K562 (cell line): ENCODE measurements around the gene ATP6V1G1. TPM values are rescaled to one million over a fixed set of nuclear protein-coding genes. Genes with fewer than 3 reads are reported as not detected.

Experiments
- ARID1B ChIP-seq: fragments of 450-650 bp; IDR thresholded peaks from 2 replicates; pipeline ENCODE4 v1.6.1; 2016; ENCODE audit warnings: antibody characterized with exemption, mild to moderate bottlenecking, inconsistent platforms
- ARID2 ChIP-seq: fragments of 450-650 bp; IDR thresholded peaks from 2 replicates; pipeline ENCODE4 v1.6.1; 2017; ENCODE audit warnings: antibody characterized with exemption, mild to moderate bottlenecking
- BRCA1 ChIP-seq, 2 experiments: fragments of 450-650 bp in 1 of 2; sonication (generic) in 1 of 2; formaldehyde crosslinking in 1 of 2; IDR thresholded peaks; 2 replicates each; pipeline versions ENCODE4 v1.5.0 to v1.6.1; 2017 to 2020; ENCODE audit warnings: mild to moderate bottlenecking in 1 of 2, missing genetic modification reagents in 1 of 2
- CHCHD3 ChIP-seq: fragments of 250-450 bp; sonication (Bioruptor Pico); IDR thresholded peaks from 2 replicates; pipeline ENCODE4 v2.1.2; 2022; ENCODE audit warnings: mild to moderate bottlenecking
- FIP1L1 ChIP-seq: fragments of 200-400 bp; formaldehyde crosslinking; IDR thresholded peaks from 2 replicates; pipeline ENCODE4 v1.6.1; 2018; ENCODE audit warnings: mild to moderate bottlenecking, low read depth, low read length; ENCODE audit not compliant: poor library complexity, severe bottlenecking
- FOSL1 ChIP-seq: fragments of 200-800 bp; sonication (Bioruptor generic); conservative IDR thresholded peaks from 2 replicates; pipeline ENCODE4 v1.6.1; 2016; ENCODE audit warnings: missing genetic modification characterization, missing compliant biosample characterization
- GATAD2B ChIP-seq: fragments of 450-650 bp; IDR thresholded peaks from 2 replicates; pipeline ENCODE4 v1.6.1; 2017; ENCODE audit warnings: mild to moderate bottlenecking, borderline replicate concordance
- GTF2E2 ChIP-seq: fragments of 200-800 bp; sonication (Bioruptor generic); IDR thresholded peaks from 2 replicates; pipeline ENCODE4 v1.6.1; 2016; ENCODE audit warnings: missing genetic modification characterization, missing compliant biosample characterization
- HSF4 ChIP-seq: fragments of 250-450 bp; sonication (Bioruptor Pico); IDR thresholded peaks from 2 replicates; pipeline ENCODE4 v2.1.2; 2022; ENCODE audit warnings: mild to moderate bottlenecking, moderate library complexity, borderline replicate concordance
- KDM1A ChIP-seq, 2 experiments: fragments of 450-650 bp; IDR thresholded peaks; 2 replicates each; pipeline ENCODE4 v1.6.1; 2016; ENCODE audit warnings: mild to moderate bottlenecking in 2 of 2
- KLF16 ChIP-seq: IDR thresholded peaks from 2 replicates; pipeline ENCODE4 v1.6.1; 2016; ENCODE audit warnings: antibody characterized with exemption
- MTA2 ChIP-seq: fragments of 450-650 bp; IDR thresholded peaks from 2 replicates; pipeline ENCODE4 v1.6.1; 2016; ENCODE audit warnings: low read depth
- RBBP5 ChIP-seq: fragments of 200-600 bp; sonication (generic); IDR thresholded peaks from 2 replicates; pipeline ENCODE4 v1.6.1; 2012; ENCODE audit warnings: borderline replicate concordance, mild to moderate bottlenecking, low read length, control low read depth, inconsistent platforms; ENCODE audit not compliant: insufficient read depth, poor library complexity, severe bottlenecking
- RBM22 ChIP-seq: fragments of 200-400 bp; formaldehyde crosslinking; IDR thresholded peaks from 2 replicates; pipeline ENCODE4 v1.6.1; 2018; ENCODE audit warnings: low read length, low read depth; ENCODE audit not compliant: poor library complexity, severe bottlenecking
- SIRT6 ChIP-seq: IDR thresholded peaks from one replicate; pipeline ENCODE4 v1.6.1; 2012; ENCODE audit warnings: low read depth, mild to moderate bottlenecking, control low read depth, inconsistent platforms, low read length, moderate library complexity
- STAG1 ChIP-seq: sonication (generic); formaldehyde crosslinking; IDR thresholded peaks from 2 replicates; pipeline ENCODE4 v1.5.0; 2020; ENCODE audit warnings: missing genetic modification reagents, borderline replicate concordance
- TCF7L2 ChIP-seq: fragments of 150-350 bp; IDR thresholded peaks from 2 replicates; pipeline ENCODE4 v1.6.1; 2016; ENCODE audit warnings: low read depth, mild to moderate bottlenecking, low read length, moderate library complexity
- TCFL5 ChIP-seq: fragments of 250-450 bp; sonication (Bioruptor Pico); conservative IDR thresholded peaks from 2 replicates; pipeline ENCODE4 v1.6.1; 2021; ENCODE audit warnings: mild to moderate bottlenecking, moderate library complexity, matching md5 sums
- TFAP4 ChIP-seq: sonication (generic); formaldehyde crosslinking; IDR thresholded peaks from 2 replicates; pipeline ENCODE4 v1.8.0; 2022; ENCODE audit warnings: missing genetic modification reagents, mild to moderate bottlenecking, moderate library complexity, borderline replicate concordance
- TFE3 ChIP-seq: fragments of 450-650 bp; formaldehyde crosslinking; IDR thresholded peaks from 2 replicates; pipeline ENCODE4 v1.4.0; 2020; ENCODE audit warnings: mild to moderate bottlenecking, mixed read lengths
- XRCC5 ChIP-seq: fragments of 200-400 bp; formaldehyde crosslinking; IDR thresholded peaks from 2 replicates; pipeline ENCODE4 v1.6.1; 2017; ENCODE audit warnings: low read depth, mild to moderate bottlenecking, low read length
- ZBTB9 ChIP-seq: fragments of 450-650 bp; formaldehyde crosslinking; IDR thresholded peaks from 2 replicates; pipeline ENCODE4 v1.4.0; 2020; ENCODE audit warnings: mild to moderate bottlenecking, moderate library complexity
- ZKSCAN3 ChIP-seq: fragments of 250-450 bp; sonication (Bioruptor Pico); IDR thresholded peaks from 2 replicates; pipeline ENCODE4 v1.4.0; 2020
- ZNF280A ChIP-seq: fragments of 450-650 bp; IDR thresholded peaks from 2 replicates; pipeline ENCODE4 v1.6.1; 2018; ENCODE audit warnings: mild to moderate bottlenecking, low read depth; ENCODE audit not compliant: partially characterized antibody
- polyA plus RNA-seq, 8 experiments: library from polyadenylated mRNA; depleted of rRNA in 4 of 8; stranded (reverse) in 5 of 8; unstranded in 3 of 8; fragments of >200 nt; fragmentation: Nextera tagmentation in 2 of 8; fragmentation: Illumina TruSeq in 1 of 8; extraction: Ambion mirVana in 2 of 8; extraction: Trizol in 1 of 8; gene quantifications; 2 replicates each; pipeline versions ENCODE4 v1.2.1 to v1.2.3, GENCODE V29; 2011 to 2014; ENCODE audit warnings: inconsistent platforms in 1 of 8, missing spikeins in 1 of 8
- total RNA-seq, 7 experiments: library from RNA; depleted of rRNA in 6 of 7; stranded (reverse); fragments of >200 nt in 6 of 7; fragmentation: Illumina TruSeq in 2 of 7; extraction: Trizol in 2 of 7; gene quantifications; 2 replicates each; pipeline versions ENCODE4 v1.2.1 to v1.2.3, GENCODE V29; 2011 to 2021; ENCODE audit warnings: low replicate concordance in 1 of 7

Gene ATP6V1G1
- total and polyA plus RNA-seq, 9 of the 15 experiments (the other 6 are each of a cell fraction or from before 2014, with no cell fraction given), result 88.4 to 492 (median 193) TPM

- TF ChIP-seq TFE3 (no peak), HSF4 (no peak), TCF7L2 (no peak), GTF2E2 (tag) (no peak), KDM1A (IDR thresholded peaks at IDR 0.05) (no peak), ARID2 (no peak), STAG1 (CRISPR knock-in tag) (no peak), KLF16 (no peak), TFAP4 (CRISPR knock-in tag) (peak; percentile 86), RBM22 (no peak), SIRT6 (no peak), RBBP5 (peak; percentile 54), BRCA1 (IDR thresholded peaks at IDR 0.05) (no peak), BRCA1 (CRISPR knock-in tag; IDR thresholded peaks at IDR 0.05) (no peak), XRCC5 (no peak), FIP1L1 (no peak), ARID1B (no peak), ZNF280A (no peak), ZKSCAN3 (no peak), FOSL1 (tag) (peak; percentile 35; the same call in 1 of the 2 replicates), MTA2 (no peak), TCFL5 (no peak), CHCHD3 (CRISPR knock-in tag) (no peak), GATAD2B (0 out of 2 replicates have a peak, but pooled peaks have one; percentile 40), ZBTB9 (no peak)
Measured at GRCh38 chr9:114611516-114612271, 24.1 kb downstream of the ATP6V1G1 start (continued).
